ENCODE data around the gene ARFGEF2. TPM values are rescaled to one million over a fixed set of nuclear protein-coding genes. Genes with fewer than 3 reads are reported as not detected.
"Not testable (repeated sequence)": the region's sequence is repeated elsewhere in the genome, so short reads cannot be mapped to it uniquely, and the experiment has no call there.

The ARFGEF2 gene
- total RNA-seq, 1 experiment from 2014 or later, result 22.2 TPM

- Histone ChIP-seq H3K27me3 (ENCODE audit: insufficient read depth, low read length) (no peaks in the 10 kb centered on the region), H3K4me2 (ENCODE audit: low read length) (peak overlapping the region; percentile 32), H3K9me3 (ENCODE audit: control insufficient read depth in 1 of 2, insufficient read depth in 1 of 2, low read depth in 1 of 2, low read length in 2 of 2) (no peaks in the 10 kb centered on the region), H3K4me3 (replicated peaks in 1 of 2; ENCODE audit: low read depth in 1 of 2, low read length in 2 of 2) (no peak overlapping the region; a peak in 1 of 4 replicates), H3K9me2 (ENCODE audit: insufficient read depth) (no peaks in the 10 kb centered on the region), H2AFZ (ENCODE audit: low read depth, low read length, poor library complexity, severe bottlenecking) (no peak overlapping the region), H3K36me3 (ENCODE audit: control insufficient read depth in 1 of 2, insufficient read depth in 2 of 2, low read length in 2 of 2) (no peaks in the 10 kb centered on the region), H3K9ac (ENCODE audit: low read length) (no peak overlapping the region), H3K4me1 (ENCODE audit: control insufficient read depth in 1 of 2, insufficient read depth in 2 of 2, low read length in 2 of 2) (peaks cover 4 to 39% of the 10 kb centered on the region in 2 experiments), H4K20me1 (ENCODE audit: insufficient read depth) (no peaks in the 10 kb centered on the region), H3K79me2 (ENCODE audit: insufficient read depth, low read length) (peaks cover 64% of the 10 kb centered on the region), H3K27ac (ENCODE audit: low read depth, low read length) (0 out of 2 replicates have a peak overlapping the region, but pooled peaks have one; percentile 11)
- CTCF ChIA-PET, result no interaction called here
- peak in 2 of 3 experiments; percentile 16 to 34; a peak in 2 of 6 replicates for TF ChIP-seq CTCF (IDR thresholded peaks at IDR 0.05 in 2 of 3, conservative IDR thresholded peaks at IDR 0.05 in 1 of 3; ENCODE audit: borderline replicate concordance in 1 of 3, insufficient read depth in 1 of 3, low read depth in 2 of 3, low read length in 2 of 3)
- TF ChIP-seq ZBTB33 (IDR thresholded peaks at IDR 0.05; ENCODE audit: extremely low read depth, insufficient replicate concordance, low read length), result no peak
- no peak for TF ChIP-seq ZNF274 (IDR thresholded peaks at IDR 0.05; ENCODE audit: low read depth, low read length)
- no peak for TF ChIP-seq POLR2AphosphoS5 (IDR thresholded peaks at IDR 0.05; ENCODE audit: low read depth, low read length)
- no peak for TF ChIP-seq CEBPB (IDR thresholded peaks at IDR 0.05; ENCODE audit: low read depth)
- 0 out of 2 replicates have a peak, but pooled peaks have one; percentile 7 for TF ChIP-seq SP1 (IDR thresholded peaks at IDR 0.05; ENCODE audit: low read depth)
- 0 out of 2 replicates have a peak, but pooled peaks have one; percentile 0 for TF ChIP-seq FOSL1 (IDR thresholded peaks at IDR 0.05; ENCODE audit: low read depth)
- no TSS peak for BruUV-seq (replicated peaks)
- POLR2A ChIA-PET, result no interaction called here
- no peak for DNase-seq (ENCODE audit: low read depth, low spot score)
- RAD21 ChIA-PET (ENCODE audit: low non-redundant PET in 1 of 2, low total read pairs in 2 of 2, uncharacterized antibody in 2 of 2, unreplicated experiment in 2 of 2), result no interaction called here
- intact Hi-C loops (cut with micrococcal nuclease), result no loop called here
- ATAC-seq, result peak; percentile 74
Measured at GRCh38 chr20:48933017-48933766, 11.7 kb downstream of the ARFGEF2 start.

- H3K9me2 ChIP-seq (ENCODE audit: insufficient read depth); CTCF ChIA-PET; H3K4me3 ChIP-seq (replicated peaks in 1 of 2; ENCODE audit: low read depth in 1 of 2, low read length in 2 of 2); H3K9me3 ChIP-seq (ENCODE audit: control insufficient read depth in 1 of 2, insufficient read depth in 1 of 2, low read depth in 1 of 2, low read length in 2 of 2); BruUV-seq (replicated peaks); RAD21 ChIA-PET (ENCODE audit: low non-redundant PET in 1 of 2, low total read pairs in 2 of 2, uncharacterized antibody in 2 of 2, unreplicated experiment in 2 of 2); H3K9ac ChIP-seq (ENCODE audit: low read length); H2AFZ ChIP-seq (ENCODE audit: low read depth, low read length, poor library complexity, severe bottlenecking); H3K27me3 ChIP-seq (ENCODE audit: insufficient read depth, low read length); ATAC-seq; POLR2A ChIA-PET; H4K20me1 ChIP-seq (ENCODE audit: insufficient read depth); intact Hi-C loops (cut with micrococcal nuclease); H3K36me3 ChIP-seq (ENCODE audit: control insufficient read depth in 1 of 2, insufficient read depth in 2 of 2, low read length in 2 of 2); H3K4me2 ChIP-seq (ENCODE audit: low read length); H3K27ac ChIP-seq (ENCODE audit: low read depth, low read length); DNase-seq (ENCODE audit: low read depth, low spot score): not testable (repeated sequence)
- Histone ChIP-seq H3K4me1 (ENCODE audit: control insufficient read depth in 1 of 2, insufficient read depth in 2 of 2, low read length in 2 of 2) (peaks cover 4 to 39% of the 10 kb centered on the region in 2 experiments), H3K79me2 (ENCODE audit: insufficient read depth, low read length) (peaks cover 66% of the 10 kb centered on the region)
Measured at GRCh38 chr20:48934273-48934877, 12.9 kb downstream of the ARFGEF2 start.

- H2AFZ ChIP-seq (ENCODE audit: low read depth, low read length, poor library complexity, severe bottlenecking); ATAC-seq; H3K27me3 ChIP-seq (ENCODE audit: insufficient read depth, low read length); H3K9me3 ChIP-seq (ENCODE audit: control insufficient read depth in 1 of 2, insufficient read depth in 1 of 2, low read depth in 1 of 2, low read length in 2 of 2); BruUV-seq (replicated peaks); H3K36me3 ChIP-seq (ENCODE audit: control insufficient read depth in 1 of 2, insufficient read depth in 2 of 2, low read length in 2 of 2); RAD21 ChIA-PET (ENCODE audit: low non-redundant PET in 1 of 2, low total read pairs in 2 of 2, uncharacterized antibody in 2 of 2, unreplicated experiment in 2 of 2); H3K9ac ChIP-seq (ENCODE audit: low read length); H3K4me3 ChIP-seq (replicated peaks in 1 of 2; ENCODE audit: low read depth in 1 of 2, low read length in 2 of 2); H3K9me2 ChIP-seq (ENCODE audit: insufficient read depth); DNase-seq (ENCODE audit: low read depth, low spot score); H3K4me2 ChIP-seq (ENCODE audit: low read length); intact Hi-C loops (cut with micrococcal nuclease); H4K20me1 ChIP-seq (ENCODE audit: insufficient read depth); H3K27ac ChIP-seq (ENCODE audit: low read depth, low read length); CTCF ChIA-PET; POLR2A ChIA-PET: not testable (repeated sequence)
- H3K79me2 ChIP-seq (ENCODE audit: insufficient read depth, low read length), result peaks cover 66% of the 10 kb centered on the region
- peaks cover 4 to 38% of the 10 kb centered on the region in 2 experiments for H3K4me1 ChIP-seq (ENCODE audit: control insufficient read depth in 1 of 2, insufficient read depth in 2 of 2, low read length in 2 of 2)
Measured at GRCh38 chr20:48934966-48935365, 13.5 kb downstream of the ARFGEF2 start.
